IPS-20b (cell line): ENCODE measurements around the gene DDR1.
A peak's percentile ranks its signal among the peaks of the same experiment; 100 is the strongest.

Experiments
- H3K27ac ChIP-seq: one replicate; pipeline ENCODE4 v1.5.1; 2013; ENCODE audit warnings: low read length
- H3K27me3 ChIP-seq: 2 replicates; pipeline ENCODE4 v1.6.1; 2013; ENCODE audit warnings: mild to moderate bottlenecking, low read length, inconsistent platforms; ENCODE audit not compliant: insufficient read depth
- H3K36me3 ChIP-seq: 2 replicates; pipeline ENCODE4 v1.6.1; 2013; ENCODE audit warnings: low read depth, mild to moderate bottlenecking, inconsistent platforms, low read length, moderate library complexity; ENCODE audit not compliant: insufficient read depth
- H3K4me1 ChIP-seq: 2 replicates; pipeline ENCODE4 v1.6.1; 2013; ENCODE audit warnings: mild to moderate bottlenecking, control low read depth, inconsistent platforms, low read length, moderate library complexity; ENCODE audit not compliant: insufficient read depth
- H3K4me3 ChIP-seq: 2 replicates; pipeline ENCODE4 v1.5.1; 2013; ENCODE audit warnings: mild to moderate bottlenecking, low read length, inconsistent platforms
- H3K9ac ChIP-seq: 2 replicates; pipeline ENCODE4 v1.6.1; 2013; ENCODE audit warnings: low read depth, mild to moderate bottlenecking, inconsistent platforms, low read length, moderate library complexity
- H3K9me3 ChIP-seq: 2 replicates; pipeline ENCODE4 v1.6.1; 2013; ENCODE audit warnings: mild to moderate bottlenecking, low read depth, low read length, inconsistent platforms; ENCODE audit not compliant: insufficient read depth

The DDR1 gene

DNA sequence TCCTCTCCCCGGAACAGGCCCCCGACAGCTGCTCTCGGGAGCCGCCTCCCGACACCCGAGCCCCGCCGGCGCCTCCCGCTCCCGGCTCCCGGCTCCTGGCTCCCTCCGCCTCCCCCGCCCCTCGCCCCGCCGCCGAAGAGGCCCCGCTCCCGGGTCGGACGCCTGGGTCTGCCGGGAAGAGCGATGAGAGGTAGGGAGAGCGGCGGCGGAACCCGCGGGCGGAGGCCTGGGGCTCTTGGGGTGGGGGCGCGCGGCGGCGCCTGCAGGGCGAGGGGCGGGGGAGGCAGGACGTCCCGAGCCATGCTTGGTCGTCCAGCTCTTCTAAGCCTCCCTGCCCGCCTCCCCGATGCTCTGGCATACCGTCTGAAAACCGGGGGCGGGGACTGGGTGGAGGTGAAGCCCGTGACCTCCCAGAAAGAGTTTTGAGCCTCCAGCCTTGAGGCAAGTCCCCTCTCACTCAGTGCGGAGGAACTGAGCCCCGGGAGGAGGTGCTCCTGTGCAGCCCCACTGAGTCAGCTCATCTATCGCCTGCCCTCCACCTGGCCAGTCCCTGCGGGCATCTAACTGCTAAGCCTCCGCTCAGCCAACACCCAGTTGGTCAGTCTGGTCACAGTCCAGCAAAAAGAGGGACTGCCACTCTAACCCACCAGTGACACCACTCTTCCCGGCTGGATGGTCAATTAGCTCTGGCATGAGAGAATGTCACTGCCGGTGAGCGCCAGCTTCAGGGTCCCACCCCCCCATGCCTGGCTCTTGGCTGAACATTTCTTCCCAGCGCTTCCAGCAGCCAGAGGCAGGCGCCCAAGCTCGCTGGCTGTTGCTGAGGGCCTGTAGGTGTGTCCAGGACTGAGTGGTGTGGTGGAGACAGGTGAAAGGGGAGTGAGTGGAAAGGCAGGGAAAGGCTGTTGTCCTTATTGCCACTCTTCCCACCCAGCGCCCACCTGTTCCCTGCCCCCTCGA lies 482 bp downstream of the DDR1 start:
- H3K4me1 ChIP-seq = peaks cover 40% of the 10 kb centered on the region
- H3K9ac ChIP-seq = peak overlapping the region; percentile 81; the same call in 1 of the 2 replicates
- H3K9me3 ChIP-seq = no peaks in the 10 kb centered on the region
- peaks cover 18% of the 10 kb centered on the region for H3K36me3 ChIP-seq
- H3K27me3 ChIP-seq = no peaks in the 10 kb centered on the region
- peak overlapping the region; percentile 63 for H3K4me3 ChIP-seq
- peak overlapping the region; percentile 91 for H3K27ac ChIP-seq

DNA sequence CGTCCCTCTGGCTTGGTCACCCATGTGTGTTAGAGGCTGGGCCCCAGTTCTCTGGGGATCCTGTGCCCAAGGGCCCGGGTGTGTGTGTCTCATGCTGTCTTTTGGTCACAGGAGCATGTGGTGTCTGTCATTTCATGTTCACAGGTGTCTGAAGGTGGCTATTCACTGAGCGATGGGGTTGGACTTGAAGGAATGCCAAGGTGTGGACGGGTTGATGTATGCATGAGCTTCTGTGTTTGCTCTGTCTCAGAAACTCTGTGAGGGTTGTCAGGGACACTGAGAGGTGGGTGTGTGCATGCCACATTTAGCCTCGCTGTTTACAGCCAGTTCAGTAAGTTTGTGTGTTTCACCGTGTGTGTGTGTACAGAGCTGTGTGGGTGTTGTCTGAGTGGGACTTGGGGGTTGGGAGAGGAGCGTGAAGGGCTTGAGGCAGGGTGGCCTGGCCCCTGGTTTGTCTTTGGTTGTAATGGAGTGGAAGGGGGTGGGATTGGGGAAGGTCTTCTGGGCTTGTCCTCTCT lies 1.2 kb downstream of the DDR1 start:
- peak overlapping the region; percentile 91 for H3K27ac ChIP-seq
- peak overlapping the region; percentile 81; the same call in 1 of the 2 replicates for H3K9ac ChIP-seq

DNA sequence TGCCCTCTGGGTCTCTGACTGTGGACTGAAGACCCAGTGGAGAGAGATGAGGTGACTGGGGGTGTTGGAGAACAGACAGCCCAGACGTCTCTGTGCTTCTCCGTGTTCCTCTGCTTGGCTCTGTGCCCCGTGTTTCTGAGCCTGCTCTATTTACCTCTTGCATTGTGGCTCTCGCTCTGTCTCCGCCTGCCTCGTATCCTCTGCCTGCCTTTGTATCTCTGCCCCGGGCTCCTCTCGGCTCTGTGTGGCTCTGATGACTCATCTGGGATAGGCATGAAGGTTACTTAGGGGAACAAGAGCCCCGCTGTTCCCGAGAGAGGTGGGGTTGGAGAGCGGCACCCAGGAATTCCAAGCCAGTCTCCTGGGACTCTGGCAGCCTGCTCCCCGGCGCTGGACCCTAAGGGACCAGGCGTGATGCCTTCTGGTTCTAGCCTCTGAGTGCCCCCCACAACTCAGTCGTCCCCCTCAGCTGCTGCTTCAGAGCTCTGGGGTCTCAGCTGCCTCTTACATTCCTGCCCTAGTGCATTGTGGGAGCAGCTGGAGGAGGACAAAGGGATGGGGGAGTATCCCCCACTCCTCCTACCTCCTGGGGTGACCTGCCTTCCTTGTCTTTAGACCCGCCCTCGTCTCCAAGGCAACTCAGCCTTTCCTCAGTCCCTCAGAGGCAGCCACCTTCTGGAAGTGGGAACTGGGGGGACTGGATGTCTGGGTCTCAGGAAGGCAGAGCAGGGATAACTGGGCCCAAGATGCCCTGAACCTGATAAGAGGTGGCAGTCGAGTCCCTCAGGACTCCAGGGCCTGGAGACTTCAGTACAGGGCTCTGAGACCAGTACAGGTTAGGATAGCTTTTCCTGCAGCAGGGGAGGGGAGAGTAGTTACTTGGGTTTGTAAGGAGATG lies 1.9 kb downstream of the DDR1 start:
- peak overlapping the region; percentile 63 for H3K4me3 ChIP-seq
- no peaks in the 10 kb centered on the region for H3K9me3 ChIP-seq
- H3K36me3 ChIP-seq = peaks cover 32% of the 10 kb centered on the region
- H3K27ac ChIP-seq = peak overlapping the region; percentile 91
- H3K9ac ChIP-seq = peak overlapping the region; percentile 81; the same call in 1 of the 2 replicates
- H3K27me3 ChIP-seq = no peaks in the 10 kb centered on the region
- peaks cover 31% of the 10 kb centered on the region for H3K4me1 ChIP-seq

More for the DNA sequence above, 1.2 kb downstream of the DDR1 start:
- Histone ChIP-seq H3K4me3 (peak overlapping the region; percentile 63), H3K9me3 (no peaks in the 10 kb centered on the region), H3K27me3 (no peaks in the 10 kb centered on the region), H3K36me3 (peaks cover 25% of the 10 kb centered on the region), H3K4me1 (peaks cover 33% of the 10 kb centered on the region)

DNA sequence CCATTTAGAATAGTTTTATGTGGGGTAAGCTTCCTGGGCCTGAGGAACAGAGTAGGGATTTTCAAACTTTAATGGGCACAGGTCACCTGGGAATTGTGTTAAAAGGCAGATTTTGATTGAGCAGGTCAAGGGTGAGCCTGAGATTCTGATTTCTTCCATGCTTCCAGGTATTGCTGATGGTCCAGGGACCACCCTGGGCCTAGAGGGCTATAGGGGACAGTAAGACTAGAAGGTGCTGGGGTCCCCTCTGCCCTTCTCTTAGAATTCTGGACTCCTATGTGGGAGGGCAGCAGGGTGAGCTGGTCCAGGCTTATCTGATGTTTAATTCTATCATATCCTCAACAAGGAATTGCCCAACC lies 2.6 kb downstream of the DDR1 start:
- Histone ChIP-seq H3K4me3 (peak overlapping the region; percentile 63; the same call in 1 of the 2 replicates), H3K9ac (peak overlapping the region; percentile 55; the same call in 1 of the 2 replicates), H3K4me1 (peaks cover 25% of the 10 kb centered on the region), H3K27me3 (no peaks in the 10 kb centered on the region), H3K36me3 (peaks cover 39% of the 10 kb centered on the region), H3K9me3 (no peaks in the 10 kb centered on the region), H3K27ac (no peak overlapping the region)

DNA sequence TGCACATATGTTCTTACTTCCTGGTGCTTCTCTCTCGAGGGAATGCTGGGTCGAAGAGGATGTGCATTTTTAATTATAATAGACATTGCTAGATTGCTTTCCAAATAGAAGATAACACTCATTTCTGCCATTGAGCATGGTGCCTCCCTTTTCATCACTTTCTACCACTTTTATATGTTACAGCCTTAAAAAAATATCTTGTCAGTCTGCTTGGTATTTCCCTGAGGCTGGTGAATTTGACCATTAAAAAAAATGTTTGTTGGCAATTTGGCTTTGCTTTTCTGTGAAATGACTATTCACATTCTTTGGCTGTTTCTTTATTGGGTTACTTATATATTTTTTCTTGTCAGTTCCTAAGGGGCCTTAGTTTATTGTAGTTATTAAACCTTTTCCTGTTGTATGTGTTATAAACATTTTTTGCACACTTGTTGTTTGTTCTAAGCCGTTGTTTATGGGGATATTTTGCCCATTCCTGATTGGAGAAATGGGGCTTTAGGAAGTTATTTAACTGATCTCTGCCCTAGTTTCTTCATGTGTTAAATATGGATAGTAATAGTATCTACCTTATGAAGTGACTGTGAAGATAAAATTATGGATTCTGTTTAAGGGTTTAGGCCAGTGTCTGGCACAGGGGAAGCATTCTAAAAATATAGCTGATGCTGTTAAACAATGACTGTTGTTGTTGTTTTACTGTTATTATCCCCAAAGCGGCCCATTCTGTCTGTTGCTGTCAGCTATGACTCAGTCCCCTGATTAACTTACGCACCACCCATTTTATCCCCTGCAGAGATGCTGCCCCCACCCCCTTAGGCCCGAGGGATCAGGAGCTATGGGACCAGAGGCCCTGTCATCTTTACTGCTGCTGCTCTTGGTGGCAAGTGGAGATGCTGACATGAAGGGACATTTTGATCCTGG lies 3.8 kb downstream of the DDR1 start:
- no peak overlapping the region for H3K4me3 ChIP-seq
- H3K36me3 ChIP-seq = peaks cover 52% of the 10 kb centered on the region
- H3K9me3 ChIP-seq = no peaks in the 10 kb centered on the region
- H3K4me1 ChIP-seq = peaks cover 21% of the 10 kb centered on the region
- no peaks in the 10 kb centered on the region for H3K27me3 ChIP-seq
- H3K27ac ChIP-seq = no peak overlapping the region
- no peak overlapping the region for H3K9ac ChIP-seq

DNA sequence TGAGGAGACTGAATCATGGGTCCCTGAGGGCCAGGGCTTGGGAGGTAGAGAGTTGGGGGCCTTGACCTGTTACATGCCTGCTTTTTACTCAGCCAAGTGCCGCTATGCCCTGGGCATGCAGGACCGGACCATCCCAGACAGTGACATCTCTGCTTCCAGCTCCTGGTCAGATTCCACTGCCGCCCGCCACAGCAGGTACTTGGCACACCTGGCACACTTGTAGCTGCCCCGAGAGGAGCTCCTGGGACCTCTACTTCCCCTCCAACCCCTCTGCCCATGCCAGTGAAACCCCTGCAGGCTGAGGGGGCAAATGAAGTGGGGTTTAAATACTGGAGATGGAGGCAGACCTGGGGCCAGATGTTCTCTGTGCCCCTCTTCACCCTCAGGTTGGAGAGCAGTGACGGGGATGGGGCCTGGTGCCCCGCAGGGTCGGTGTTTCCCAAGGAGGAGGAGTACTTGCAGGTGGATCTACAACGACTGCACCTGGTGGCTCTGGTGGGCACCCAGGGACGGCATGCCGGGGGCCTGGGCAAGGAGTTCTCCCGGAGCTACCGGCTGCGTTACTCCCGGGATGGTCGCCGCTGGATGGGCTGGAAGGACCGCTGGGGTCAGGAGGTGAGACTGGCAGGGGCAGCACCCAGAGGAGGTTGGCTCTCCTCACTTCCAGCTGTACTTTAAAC lies 4.6 kb downstream of the DDR1 start:
- no peaks in the 10 kb centered on the region for H3K27me3 ChIP-seq
- H3K4me1 ChIP-seq = peaks cover 21% of the 10 kb centered on the region
- H3K27ac ChIP-seq = no peak overlapping the region
- no peak overlapping the region for H3K4me3 ChIP-seq
- H3K9ac ChIP-seq = no peak overlapping the region
- H3K36me3 ChIP-seq = peaks cover 59% of the 10 kb centered on the region
- H3K9me3 ChIP-seq = no peaks in the 10 kb centered on the region

DNA sequence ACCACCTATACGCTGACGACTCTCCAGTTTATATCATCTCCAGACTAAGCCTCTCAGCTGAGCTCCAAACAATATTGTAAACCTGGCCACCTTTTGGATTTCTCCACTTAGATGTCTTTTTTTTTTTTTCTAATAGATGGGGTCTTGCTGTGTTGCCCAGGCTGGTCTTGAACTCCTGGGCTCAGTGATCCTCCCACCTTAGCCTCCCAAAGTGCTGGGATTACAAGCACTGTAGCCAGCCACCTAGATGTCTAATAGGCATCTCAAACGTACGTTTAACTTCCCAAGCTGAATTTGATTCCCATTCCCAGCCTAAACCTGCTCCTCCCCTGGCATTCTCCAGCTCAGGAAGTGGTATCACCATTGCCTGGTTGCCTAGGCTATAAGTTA lies 5.2 kb downstream of the DDR1 start:
- H3K4me3 ChIP-seq = no peak overlapping the region
- no peaks in the 10 kb centered on the region for H3K9me3 ChIP-seq
- H3K4me1 ChIP-seq = peaks cover 21% of the 10 kb centered on the region
- peaks cover 65% of the 10 kb centered on the region for H3K36me3 ChIP-seq
- no peak overlapping the region for H3K27ac ChIP-seq
- H3K9ac ChIP-seq = no peak overlapping the region
- no peaks in the 10 kb centered on the region for H3K27me3 ChIP-seq

DNA sequence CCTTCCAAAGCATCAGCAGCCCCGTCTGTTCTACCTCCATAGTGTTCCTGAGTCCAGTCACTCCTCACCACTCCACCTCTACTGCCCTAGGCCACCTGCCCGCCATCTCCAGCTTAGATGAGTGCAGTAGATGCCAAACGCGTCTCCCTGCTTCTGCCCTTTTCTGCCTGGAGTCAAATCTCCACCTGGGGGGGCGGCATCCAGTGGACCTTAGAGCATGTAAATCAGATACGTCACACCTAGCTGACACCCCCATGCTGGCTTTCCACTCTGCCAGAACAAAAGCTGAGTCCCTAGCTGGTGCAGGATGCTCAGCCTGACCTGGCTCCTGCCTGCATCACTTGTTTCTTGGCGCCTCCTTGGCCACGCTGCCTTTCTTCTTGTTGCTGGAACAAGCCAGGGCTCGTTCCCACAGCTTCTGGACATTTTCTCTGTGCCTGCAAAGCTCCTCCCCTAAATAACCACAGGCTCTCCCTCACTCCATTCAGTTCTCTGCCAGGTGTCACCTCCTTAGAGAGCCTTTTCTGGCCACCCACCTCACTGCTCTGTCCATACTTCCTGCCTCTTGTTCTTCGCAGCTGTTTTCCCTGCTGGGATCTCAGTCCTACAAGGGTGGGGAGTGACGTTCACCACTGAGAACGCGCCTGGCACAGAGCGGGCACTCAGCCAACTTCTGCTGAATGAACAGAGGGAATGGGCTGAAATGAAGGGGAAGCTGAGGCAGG lies 5.8 kb downstream of the DDR1 start:
- H3K27me3 ChIP-seq = no peaks in the 10 kb centered on the region
- no peaks in the 10 kb centered on the region for H3K9me3 ChIP-seq
- peaks cover 18% of the 10 kb centered on the region for H3K4me1 ChIP-seq
- peaks cover 71% of the 10 kb centered on the region for H3K36me3 ChIP-seq
- no peak overlapping the region for H3K4me3 ChIP-seq
- H3K9ac ChIP-seq = no peak overlapping the region
- no peak overlapping the region for H3K27ac ChIP-seq

DNA sequence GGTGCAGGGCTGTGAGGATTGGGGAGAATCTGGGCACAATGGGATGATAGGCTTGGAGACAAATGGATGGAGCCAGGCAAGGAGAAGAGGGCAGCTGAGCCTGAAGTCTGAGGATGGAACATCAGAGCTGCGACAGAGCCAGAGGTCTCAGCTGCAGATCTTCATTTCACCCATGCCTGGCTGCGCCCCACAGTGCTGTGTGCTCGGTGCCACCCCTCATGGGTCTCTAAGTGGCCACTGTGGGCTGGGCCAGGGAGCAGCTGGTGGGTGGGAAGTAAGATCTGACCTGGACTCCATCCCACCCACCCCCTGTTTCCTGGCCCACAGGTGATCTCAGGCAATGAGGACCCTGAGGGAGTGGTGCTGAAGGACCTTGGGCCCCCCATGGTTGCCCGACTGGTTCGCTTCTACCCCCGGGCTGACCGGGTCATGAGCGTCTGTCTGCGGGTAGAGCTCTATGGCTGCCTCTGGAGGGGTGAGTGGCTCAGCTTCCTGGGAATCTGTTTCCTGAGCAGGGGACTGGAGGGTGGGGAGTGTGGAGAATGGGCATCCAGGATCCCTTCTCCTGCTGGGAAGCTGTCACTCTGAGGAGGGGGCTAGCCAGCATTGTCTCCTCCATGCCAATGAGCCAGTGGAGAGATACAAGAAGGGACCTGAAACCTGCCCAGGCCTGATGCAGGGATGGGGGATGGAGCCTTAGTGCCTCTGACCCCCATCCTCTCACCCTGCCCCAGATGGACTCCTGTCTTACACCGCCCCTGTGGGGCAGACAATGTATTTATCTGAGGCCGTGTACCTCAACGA lies 6.5 kb downstream of the DDR1 start:
- H3K9me3 ChIP-seq = no peaks in the 10 kb centered on the region
- peaks cover 11% of the 10 kb centered on the region; the same call in 1 of the 2 replicates for H3K4me1 ChIP-seq
- no peak overlapping the region for H3K4me3 ChIP-seq
- H3K36me3 ChIP-seq = peaks cover 78% of the 10 kb centered on the region
- H3K27me3 ChIP-seq = no peaks in the 10 kb centered on the region
- H3K9ac ChIP-seq = no peak overlapping the region
- H3K27ac ChIP-seq = no peak overlapping the region
